Stimulated activated CD4-positive, alpha-beta T cell treated with anti-CD3 and anti-CD28 coated beads, Interleukin-1b, Interleukin-23, amount 100 ng/mL, for 48 hours (primary cell): ENCODE results near the gene CASP2.
A peak's percentile ranks its signal among the peaks of the same experiment; 100 is the strongest.
"Not testable (repeated sequence)": the region's sequence is repeated elsewhere in the genome, so short reads cannot be mapped to it uniquely, and the experiment has no call there.

ENCODE experiments used
- DNase-seq: peaks from one replicate; pipeline ENCODE4 v3.0.0-alpha.2; 2020

The CASP2 gene

DNA sequence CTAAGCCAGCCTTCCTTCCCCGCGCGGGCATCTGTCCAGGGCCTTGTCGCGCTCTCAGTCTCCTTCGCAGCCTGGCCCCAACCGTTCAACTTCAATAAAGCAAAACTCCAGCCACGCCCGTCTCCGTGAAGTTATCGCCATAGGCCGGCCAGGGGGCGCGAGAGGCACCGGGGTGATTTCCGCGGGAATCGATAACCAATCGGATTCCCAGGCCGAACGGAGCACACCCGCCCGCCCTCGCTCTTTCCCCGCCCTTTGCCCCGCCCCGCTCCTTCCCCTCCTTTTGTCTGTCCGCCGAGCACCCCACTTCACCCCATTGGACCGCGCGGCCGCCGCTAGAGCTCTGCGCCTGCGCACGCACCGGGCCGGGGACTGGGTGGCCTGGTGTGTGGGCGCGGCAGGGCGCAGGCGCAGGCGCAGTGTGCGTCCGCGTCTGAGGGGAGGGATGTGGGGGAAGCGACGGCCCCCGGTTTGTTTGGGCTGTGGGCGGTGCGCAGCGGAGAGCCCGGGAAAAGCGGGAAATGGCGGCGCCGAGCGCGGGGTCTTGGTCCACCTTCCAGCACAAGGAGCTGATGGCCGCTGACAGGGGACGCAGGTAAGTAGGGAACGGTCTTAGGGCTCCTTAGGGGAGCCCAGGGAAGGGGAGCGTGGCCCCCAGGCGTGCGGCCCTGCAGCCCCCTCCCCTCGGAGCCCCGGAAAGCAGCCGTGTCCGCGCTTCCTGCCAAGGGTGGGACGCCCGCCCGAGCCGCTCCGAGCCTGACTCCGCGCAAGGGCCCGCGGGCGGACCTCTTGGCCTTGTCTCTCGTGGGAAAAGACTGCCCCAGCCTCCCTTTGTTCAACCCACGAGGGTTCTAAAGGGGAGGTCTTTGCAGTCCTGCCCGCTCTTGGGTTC, at the start of gene CASP2:
Gene CASP2 (plus strand): TSS at position 417 of the 892 bp plus-strand sequence. CDS start 105 bp downstream, at position 522.
- peak; percentile 99 for DNase-seq

DNA sequence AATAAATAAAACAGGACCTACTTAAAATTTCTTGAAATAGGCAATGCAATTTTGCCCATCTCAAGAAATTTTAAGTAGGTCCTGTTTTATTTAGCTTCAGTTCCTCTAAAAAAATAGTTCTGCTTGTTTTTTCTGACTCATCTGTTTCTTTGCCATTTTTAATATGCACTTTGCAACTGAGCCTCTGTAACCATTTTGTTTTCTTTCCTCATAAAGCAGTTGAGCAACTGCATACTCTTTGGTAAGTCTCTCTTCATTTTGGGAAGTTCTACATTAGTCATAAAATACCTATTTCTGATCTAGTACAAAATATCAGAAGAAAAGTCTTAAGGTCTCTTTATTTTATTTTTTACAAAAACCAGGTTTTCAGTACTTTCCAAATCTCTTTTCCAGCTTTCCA, 48.3 kb upstream of the CASP2 start:
- DNase-seq, result no peak

DNA sequence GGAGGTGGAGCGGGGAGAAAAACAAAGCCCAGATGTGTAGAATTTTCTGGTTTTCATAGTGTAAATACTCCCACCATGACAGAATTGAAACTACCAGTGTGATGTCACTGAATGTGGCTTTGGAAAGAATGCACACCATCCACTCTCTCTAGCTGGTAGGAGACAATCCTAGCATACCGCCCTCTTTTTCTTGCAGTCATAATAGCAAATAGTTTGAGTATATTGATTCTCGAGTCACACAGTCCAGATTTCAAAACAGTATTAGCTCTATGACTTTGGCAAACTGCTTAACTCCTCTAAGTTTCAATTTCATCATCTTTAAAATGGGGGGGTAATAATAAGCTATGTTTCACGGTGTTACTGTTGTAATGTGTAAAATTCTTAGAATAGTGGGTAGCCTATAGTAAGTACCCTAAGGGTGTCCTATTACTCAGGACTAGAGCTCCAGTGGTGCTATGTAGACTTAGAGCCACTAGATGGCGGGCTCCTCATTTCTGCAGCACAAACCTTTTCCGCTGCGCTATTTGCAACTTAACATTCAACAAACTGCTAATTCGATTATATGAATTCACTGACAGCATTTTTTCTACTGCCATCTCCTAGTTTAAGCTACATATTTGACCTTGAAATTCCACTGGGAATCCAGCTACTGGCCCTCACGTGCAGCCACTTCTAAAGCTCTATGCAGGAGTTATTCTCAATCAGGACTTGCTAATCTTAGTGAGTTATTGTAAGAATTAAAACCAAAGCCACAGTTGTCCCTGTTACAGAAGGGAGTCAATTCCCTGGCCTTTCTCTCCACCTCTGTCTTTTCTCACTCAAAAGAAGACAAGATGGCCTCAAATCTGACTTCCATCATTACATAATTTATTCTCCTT, 47.6 kb upstream of the CASP2 start:
- peak; percentile 67 for DNase-seq

DNA sequence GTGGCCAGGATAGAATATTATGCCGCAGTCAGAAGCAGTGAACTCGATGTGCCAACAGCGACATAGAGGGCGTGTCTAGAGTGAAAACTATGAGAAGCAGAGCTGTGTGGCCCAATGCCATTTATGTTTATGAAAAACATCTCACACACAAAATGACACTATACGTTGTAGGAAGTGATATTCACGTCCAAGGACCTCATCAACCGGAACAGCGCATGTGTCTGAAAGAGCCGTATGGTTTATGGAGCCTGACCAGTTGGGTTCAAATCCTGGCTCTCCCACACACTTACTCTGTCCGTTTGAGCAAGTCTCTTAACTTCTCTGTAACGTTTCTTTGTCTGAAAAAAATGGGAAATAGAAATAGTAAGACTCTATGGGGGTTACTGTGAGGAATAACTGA, 45.8 kb upstream of the CASP2 start:
- DNase-seq, result no peak

DNA sequence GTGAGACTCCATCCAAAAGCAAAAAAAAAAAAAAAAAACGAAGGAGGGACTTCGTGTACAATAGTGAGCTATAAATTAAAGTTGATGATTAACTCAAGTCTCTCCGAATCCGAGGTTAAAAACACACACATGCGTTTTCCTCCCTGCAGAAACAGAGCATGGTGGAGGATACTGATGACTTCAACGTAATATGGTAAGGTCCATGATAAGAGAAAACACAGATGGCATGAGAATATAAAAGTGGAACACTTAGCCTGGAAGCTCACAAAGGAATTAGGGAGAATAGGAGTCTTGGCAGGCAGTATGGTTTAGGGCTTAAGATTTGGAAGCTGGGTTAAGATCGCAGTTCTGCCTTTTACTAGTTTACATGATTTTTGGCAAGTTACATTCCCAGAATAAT, 45.0 kb upstream of the CASP2 start:
- no peak for DNase-seq

DNA sequence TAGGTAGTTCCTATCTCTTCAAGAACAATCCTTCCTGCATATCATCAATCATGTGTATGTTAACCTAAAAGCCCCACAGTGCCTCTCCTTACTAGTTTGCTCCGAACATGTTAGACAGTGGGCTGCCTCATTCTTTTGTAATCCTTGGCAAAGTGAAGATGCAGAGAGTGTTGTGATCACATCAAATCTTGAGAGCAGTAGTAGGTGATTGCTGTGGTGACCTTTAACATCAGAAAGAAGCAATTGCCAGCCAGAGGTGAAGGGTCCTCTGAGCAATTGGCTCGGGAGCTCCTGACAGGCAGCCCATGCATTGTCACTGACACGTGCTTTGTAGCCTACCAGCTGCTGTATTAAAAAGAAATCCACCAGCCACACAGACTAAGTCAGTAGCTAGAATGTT, 44.5 kb upstream of the CASP2 start:
- DNase-seq, result no peak

DNA sequence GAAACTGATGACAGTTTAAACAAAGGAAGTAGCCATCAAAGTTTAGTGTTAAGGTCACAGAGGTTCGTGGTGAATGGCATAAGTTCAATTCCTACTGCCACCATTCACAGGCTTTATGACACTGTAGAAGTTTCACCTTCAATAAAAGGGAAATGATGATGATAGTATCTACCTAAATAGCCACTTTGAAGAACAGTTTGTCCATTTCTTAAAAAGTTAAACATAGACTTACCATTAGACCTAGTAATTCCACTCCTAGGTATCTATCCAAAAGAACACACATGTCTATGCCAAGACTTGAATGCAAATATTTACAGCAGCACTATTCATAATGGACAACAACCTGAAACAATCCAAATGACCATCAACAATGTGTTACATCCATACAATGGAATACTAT, 43.8 kb upstream of the CASP2 start:
- no peak for DNase-seq

DNA sequence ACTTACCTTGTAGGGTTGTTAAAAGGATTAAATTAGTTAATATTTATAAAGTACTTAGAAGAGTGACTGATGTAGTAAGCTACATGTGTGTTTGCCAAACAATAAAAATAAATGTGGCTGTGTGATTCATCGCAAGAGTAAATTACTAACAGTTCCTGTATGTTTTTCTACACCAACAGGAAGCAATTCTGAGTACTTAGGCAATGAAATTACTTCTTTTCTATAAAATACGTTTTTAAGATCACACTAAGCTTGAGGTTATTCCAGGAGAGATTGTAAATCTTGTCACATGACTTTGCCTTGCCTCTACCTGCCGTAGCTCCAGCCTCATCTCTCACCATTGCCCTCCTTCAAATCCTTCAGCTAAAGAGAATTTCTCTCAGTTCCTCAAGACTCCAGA, 43.0 kb upstream of the CASP2 start:
- DNase-seq, result no peak

DNA sequence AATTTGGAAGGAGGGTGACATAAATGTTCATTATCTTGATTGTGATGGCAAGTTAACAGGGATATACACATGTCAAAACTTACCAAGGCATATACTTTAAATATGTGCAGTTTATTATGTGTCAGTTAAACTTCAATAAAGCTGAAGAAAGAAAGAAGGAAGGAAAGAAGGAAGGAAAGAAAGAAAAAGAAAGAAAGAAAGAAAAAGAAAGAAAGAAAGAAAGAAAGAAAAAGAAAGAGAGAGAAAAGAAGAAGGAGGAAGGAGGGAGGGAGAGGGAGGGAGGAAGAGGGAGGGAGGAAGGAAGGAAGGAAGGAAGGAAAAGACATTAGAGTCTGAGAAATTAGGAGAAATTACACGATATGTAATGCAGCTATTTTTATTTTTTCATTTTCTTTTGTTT, 40.8 kb upstream of the CASP2 start:
- DNase-seq, result no peak

DNA sequence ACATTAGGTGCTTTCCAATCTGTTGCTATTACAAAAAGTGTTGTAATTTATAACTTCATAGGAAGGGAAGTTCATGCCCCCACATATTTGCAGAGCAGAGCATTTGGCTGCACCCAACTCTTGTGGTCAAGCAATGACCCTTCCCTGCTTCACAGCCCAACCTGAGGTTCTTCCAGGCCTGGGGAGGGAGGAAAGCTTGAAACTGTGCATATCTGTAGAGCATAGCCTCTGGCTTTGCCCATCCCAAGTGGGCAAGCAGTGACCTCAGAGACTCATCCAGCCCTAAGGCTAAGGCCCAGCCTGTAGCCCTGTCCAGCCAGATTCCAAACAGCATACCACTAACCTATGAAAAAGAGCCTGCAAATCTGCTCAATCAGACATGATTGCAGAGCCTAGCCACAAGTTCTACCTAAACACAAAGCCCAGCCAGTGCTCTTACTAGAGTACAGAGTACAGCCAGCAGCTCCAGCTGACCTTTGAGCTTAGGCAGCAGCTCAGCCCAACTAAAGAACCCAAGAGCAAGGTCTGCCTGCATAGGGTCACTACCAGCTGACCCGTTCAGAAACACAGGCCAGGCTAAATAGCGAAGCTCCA, 39.3 kb upstream of the CASP2 start:
- DNase-seq, result no peak

DNA sequence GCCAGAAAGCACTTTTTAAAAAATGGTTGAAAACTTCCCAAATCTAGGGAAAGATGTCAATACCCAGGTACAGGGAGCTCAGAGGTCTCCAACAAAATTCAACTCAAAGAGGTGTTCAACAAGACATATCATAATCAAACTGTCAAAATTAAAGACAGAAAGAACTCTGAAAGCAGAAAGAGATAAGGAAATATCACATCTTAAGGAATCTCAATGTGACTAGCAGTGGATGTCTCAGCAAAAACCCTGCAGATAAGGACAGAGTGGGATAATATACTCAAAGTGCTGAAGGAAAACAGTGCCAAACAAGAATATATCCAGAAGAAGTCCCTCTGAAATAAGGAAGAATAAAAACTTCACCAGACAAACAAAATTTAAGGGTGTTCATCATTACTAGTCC, 38.0 kb upstream of the CASP2 start:
- no peak for DNase-seq

DNA sequence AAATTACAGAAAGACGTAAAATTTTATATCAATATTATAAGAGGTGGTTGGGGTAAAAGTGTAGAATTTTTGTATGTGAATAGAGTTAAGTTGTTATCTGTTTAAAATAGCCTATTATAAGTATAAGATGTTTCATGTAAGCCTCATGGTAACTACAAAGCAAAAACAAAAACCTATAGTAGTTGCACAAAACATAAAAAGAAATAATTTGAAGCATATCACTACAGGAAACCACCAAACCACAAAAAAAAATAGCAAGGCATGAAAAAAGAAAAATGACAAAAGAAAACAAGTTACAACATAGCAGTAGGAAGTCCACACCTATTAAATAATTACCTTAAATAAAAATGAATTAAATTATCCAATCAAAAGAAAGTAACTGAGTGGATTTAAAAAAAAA, 37.3 kb upstream of the CASP2 start:
- no peak for DNase-seq

DNA sequence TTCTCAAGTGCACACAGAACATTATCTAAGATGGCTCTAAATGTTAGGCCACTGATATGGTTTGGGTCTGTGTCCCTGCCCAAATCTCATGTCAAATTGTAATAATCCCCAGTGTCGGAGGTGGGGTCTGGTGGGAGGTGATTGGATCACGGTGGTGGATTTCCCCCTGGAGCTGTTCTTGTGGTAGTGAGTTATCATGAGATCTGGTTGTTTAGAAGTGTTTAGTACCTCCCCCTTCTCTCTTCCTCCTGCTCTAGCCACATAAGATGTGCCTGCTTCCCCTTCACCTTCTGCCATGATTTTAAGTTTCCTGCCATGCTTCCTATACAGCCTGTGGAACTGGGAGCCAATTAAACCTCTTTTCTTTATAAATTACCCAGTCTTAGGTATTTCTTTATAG, 36.1 kb upstream of the CASP2 start:
- DNase-seq, result no peak

DNA sequence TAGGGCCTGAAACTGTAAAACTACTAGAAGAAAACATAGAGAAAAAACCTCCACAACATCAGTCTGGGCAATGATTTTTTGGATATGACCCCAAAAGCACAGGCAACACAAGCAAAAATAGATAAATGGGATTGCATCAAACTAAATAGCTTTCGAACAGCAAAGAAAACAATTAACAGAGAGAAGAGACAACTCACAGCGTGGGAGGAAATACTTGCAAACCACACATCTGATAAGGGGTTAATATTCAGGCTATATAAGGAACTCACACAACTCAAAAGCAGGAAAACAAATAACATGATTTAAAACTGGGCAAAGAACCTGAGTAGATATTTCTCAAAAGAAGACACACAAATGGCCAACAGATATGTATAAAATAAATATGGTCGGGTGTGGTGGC, 32.6 kb upstream of the CASP2 start:
- DNase-seq, result no peak

DNA sequence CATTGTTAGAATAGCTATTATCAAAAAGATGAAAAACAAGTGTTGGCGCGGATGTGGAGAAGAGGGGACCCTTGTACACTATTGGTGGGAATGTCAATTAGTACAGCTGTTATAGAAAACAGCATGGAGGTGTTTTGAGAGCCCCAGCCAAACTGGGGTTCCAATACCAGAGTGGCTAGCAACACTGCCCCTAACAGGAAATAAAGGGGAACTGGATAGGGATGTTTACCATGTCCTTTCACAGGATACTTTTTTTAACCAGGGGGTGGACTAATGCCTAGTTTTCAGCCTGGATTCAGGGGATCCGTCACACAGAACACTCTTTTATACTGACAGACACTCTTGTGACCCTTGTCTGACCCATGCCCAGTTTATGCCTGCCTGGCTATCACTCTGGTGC, 31.8 kb upstream of the CASP2 start:
- no peak for DNase-seq

DNA sequence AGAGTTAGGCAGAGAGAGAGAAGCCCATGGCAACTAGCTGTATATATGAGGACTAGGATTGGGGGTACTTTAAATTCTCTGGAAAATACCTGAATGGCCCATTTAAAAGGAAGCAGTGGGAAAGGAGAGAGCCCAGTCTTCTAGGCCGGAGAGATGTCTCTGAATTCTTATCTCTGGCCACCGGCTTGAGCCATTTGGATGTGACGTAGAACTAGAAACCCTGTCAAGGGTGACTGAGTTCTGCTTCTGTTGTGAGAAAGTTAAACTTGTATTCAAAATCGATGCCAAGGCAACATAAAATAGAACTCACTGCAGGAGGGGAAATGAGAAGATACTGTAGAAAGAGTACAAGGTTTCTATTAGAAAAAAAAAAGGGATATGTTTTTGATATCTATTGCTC, 31.2 kb upstream of the CASP2 start:
- DNase-seq, result no peak

DNA sequence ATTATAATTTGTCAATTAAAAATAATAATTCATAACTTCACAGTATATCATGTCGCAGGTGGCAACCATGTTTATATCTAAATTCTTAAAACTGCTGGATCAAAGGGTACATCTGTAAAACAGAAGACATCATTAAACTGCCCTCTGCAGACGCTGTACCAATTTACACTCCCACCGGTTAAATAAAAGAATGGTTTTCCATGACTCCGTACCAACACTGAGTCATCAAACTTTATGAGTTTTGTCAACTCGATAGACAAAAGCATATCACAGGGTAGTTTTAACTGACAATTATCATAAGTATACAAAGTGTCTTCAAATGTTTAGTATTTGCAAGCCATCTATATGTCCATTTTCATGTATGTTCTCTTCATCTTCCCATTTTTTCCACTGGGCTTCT, 30.6 kb upstream of the CASP2 start:
- DNase-seq, result no peak

DNA sequence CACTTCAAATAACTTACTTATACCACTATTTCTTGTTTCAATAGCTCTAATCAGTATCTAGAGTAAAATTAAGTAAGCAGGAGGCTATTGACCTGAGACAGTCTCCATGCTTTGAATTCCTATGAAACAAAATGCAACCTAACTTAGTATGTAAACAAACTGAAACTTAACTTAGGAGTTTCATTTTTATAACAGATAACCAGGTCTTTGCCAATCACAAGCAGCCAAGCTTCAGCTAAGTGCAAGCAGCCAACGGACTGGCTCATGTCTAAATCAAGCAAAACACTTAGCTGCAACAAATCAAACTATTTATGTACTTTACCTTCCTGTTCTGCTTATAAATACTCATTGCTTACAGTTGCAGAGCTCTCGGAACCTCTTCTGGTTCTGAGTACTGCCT, 29.3 kb upstream of the CASP2 start:
- DNase-seq, result no peak

DNA sequence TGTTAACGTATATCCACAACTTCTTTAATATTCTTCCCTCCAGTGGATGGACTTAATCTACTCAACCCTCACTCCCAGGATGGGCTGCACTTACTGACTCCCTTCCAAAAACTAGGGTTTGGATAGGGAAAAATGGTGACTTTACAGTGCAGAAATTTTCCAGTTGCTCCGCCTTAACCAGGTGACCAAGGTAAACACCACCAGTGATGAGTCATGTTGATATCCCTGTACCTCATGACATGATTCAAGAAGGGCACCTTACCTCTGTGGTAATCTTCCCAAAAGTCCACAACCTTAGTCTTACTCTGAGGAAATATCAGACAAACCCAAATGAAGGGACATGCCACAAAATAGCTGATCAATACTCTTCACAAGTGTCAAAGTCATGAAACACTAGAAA, 28.4 kb upstream of the CASP2 start:
- DNase-seq, result no peak

DNA sequence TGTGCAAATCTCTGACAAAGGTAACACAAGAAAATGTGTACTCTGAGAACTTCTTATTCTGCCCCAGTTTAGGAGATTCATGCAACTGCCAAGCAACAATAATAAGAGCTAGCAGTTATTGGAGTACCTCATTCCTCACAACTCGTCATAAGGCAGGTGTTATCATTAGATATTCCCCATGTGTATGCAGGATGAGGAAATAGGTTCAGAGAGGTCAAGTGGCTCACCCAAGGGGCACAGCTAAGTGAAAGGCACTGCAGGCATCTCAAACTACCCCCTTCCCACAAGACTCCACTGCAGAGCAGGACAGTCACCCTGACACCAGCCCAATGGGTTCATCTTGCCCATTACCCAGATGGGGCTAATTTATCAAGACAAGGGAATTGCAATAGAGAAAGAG, 26.2 kb upstream of the CASP2 start:
- DNase-seq, result no peak

DNA sequence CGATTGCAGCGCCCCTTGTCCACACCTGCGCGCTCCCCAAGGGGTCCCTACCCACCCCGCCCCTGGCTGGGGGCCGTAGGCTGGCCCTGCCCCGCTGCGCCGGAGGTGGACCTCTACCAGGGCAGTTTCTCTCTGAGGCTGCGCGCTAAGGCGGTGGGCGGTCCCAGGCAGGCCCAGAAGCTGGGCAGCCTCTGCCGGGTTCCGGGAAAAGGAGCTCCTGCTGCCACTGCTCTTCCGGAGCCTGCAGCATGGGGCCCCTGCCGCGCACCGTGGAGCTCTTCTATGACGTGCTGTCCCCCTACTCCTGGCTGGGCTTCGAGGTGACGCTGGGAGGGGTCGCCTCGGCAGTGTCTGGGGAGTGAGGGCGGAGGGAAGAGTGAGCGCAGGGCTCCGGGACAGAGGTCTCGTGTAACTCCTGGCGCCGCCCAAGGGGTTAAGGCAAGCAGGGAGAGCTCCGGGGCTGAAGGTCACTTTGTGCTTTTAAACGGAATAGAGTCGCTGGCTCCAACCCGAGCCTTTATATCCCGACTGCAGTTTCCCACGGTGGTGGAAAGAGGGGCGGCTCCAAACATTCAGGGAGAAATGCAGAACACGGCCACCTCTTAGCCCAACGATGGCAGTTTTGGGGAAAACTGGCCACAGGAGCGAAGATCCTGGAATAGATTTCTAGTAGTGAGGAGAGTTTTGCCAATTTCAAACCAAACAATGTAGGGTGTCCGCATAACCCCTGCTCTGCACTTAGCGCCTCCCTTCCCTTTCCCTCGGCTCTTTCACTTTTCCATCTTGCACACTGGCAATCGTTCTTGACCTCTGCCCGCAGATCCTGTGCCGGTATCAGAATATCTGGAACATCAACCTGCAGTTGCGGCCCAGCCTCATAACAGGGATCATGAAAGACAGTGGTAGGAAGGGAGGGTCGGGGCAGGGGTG, 24.6 kb upstream of the CASP2 start, which contains the start of gene GSTK1:
Gene GSTK1 (plus strand): TSS at position 176 of the 930 bp plus-strand sequence. CDS start 73 bp downstream, at position 249.
- peak; percentile 81 for DNase-seq

DNA sequence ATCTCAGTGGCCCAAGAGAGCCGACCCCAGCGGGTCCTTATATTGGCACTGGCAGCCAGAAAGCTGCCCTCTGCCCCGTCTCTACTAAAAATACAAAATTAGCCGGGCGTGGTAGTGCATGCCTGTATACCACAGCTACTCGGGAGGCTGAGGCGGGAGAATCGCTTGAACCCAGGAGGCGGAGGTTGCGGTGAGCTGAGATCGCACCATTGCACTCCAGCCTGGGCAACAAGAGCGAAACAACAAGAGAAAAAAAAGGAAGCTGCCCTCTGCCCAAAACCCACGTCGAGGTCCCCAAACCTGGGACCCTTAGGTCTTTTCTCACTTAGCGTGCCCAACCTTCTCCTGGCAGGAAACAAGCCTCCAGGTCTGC, 24.0 kb upstream of the CASP2 start:
- DNase-seq, result not testable (repeated sequence)
